Activated CD4-positive, alpha-beta T cell treated with anti-CD3 and anti-CD28 coated beads, Interleukin-2, amount 50 U/mL, for 4 hours (primary cell): ENCODE results near the gene HJV.
A peak's percentile ranks its signal among the peaks of the same experiment; 100 is the strongest.
"Not testable (repeated sequence)": the region's sequence is repeated elsewhere in the genome, so short reads cannot be mapped to it uniquely, and the experiment has no call there.

Experiments used
- DNase-seq, 2 experiments: peaks; one replicate each; pipeline ENCODE4 v3.0.0-alpha.2; 2020

Gene HJV, protein sequence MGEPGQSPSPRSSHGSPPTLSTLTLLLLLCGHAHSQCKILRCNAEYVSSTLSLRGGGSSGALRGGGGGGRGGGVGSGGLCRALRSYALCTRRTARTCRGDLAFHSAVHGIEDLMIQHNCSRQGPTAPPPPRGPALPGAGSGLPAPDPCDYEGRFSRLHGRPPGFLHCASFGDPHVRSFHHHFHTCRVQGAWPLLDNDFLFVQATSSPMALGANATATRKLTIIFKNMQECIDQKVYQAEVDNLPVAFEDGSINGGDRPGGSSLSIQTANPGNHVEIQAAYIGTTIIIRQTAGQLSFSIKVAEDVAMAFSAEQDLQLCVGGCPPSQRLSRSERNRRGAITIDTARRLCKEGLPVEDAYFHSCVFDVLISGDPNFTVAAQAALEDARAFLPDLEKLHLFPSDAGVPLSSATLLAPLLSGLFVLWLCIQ

DNA sequence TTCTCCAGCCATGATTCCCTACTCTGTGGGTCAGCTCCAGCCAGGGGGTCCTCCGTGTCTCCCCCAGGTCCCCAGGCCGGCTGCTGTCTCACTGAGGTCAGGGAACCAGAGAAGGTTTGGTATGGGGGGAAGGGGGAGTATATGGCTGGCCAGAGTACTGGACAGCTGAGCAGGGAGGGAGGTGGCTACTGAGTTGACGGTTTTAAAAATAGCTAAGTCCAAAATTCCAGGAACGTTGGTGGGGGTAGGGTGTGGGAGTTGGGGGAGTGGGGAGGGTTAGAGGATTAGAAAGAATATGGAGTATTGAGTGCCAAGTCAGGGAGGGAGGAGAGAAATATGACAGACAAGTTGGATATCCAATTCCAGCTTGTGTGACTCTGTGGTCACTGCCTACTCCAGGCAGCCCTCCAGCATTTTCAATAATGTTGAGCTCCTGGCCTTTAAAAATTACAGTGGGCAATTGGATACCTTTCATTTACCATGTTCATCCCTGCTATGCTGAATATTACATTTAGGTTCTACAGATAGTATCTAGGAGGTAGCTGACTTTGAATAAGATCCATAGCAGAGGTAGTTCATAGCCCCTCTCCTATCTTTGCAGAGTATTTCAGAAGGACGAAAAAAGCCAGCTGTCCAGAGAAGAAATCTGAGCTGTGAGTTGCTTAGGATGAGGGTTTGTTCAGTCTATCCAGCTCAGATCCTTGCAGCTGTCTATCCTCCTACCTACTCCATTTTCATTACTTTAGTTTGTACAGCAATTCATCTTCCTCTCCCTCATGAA is at the start of gene HJV:
TSS of gene HJV (minus strand) at position 114 of the 781 bp plus-strand sequence. CDS start 1,504 bp downstream, outside the sequence.
- DNase-seq = no peak

DNA sequence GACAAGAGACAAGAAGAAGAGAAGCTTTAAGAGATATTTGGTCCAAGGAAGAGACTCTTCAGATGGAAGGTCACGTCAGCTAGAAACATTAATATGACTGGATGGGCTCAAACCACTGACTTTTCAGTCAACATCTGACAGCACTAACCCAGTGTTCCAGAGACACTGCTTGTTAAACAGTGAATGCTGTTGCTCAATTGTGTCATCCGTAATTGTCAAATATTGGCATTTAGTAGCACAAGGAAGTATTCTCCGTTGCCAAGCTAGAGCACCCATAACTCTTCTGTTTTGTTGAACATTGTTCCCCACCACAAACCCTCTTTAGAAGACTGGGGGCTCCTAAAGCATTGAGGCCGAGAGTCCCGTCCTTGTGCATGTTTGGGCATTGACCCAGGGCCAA is 37.6 kb upstream of the HJV start:
- not testable (repeated sequence) for DNase-seq

DNA sequence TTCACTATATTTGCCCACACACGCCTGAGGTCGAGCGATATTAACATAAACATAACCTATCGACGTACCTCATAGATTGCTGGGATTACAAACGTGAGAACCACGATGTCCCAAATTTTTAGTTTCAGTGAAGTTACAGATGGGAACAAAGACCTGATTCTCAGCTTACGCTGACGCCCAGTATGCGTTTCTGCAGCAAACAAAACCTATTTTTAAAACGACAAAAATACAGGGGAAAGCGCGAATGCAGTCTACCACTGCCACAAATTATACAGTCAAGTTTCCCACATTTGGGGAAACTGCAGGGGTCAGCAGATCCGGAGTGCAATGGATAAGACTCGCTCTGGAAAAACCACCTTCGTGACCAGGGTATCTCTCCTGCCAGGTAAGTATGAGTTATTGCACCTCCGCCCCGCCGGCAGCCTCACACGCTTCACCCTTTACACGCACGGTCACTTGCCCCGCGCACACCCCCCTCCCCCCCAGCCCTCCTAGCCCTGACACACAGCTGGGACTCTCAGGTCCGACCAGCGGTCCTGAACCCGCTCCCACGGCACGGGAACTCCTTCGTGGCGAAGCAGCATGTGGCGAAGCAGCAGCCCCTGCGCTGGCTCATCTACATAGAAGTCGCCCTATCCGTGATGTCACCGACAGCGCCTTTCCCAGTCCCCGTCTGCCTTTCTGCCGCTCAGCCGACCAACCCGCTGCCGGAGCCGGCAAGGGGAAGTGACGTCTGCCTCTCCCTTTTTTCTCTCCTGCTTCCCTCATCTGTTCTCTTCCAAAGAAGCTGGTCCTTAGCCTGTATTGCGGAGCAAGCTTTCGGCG is 30.5 kb upstream of the HJV start:
- peak; percentile 71 to 72 for DNase-seq

DNA sequence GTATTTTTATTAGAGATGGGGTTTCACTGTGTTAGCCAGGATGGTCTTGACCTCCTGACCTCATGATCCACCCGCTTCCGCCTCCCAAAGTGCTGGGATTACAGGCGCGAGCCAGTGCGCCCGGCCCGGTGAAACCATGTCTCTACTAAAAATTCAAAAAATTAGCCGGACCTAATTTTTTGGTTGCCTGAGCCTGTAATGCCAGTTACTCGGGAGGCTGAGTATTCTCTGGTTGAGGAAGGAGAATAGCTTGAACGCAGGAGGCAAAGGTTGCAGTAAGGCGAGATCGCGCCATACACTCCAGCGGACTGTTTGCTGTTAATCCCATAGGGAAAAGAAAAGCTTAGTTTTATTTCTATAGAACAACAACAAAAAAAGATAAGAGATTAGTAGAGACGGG is 29.9 kb upstream of the HJV start:
- no peak for DNase-seq

DNA sequence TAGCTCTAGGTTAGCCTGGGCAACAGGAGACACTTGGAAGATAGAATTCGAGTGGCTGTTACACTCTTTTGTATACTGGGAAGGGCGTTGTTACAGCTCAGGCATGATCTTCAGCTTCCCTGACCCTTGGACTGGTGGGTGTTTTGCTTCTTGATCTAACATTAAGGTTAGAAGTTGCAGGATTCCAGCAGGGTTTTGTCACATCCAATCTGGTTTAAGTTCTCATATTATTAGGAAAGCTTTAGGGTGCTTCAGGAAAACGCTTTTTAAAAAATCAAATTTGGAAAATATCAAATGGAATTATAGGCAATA is 29.1 kb upstream of the HJV start:
- not testable (repeated sequence) for DNase-seq

DNA sequence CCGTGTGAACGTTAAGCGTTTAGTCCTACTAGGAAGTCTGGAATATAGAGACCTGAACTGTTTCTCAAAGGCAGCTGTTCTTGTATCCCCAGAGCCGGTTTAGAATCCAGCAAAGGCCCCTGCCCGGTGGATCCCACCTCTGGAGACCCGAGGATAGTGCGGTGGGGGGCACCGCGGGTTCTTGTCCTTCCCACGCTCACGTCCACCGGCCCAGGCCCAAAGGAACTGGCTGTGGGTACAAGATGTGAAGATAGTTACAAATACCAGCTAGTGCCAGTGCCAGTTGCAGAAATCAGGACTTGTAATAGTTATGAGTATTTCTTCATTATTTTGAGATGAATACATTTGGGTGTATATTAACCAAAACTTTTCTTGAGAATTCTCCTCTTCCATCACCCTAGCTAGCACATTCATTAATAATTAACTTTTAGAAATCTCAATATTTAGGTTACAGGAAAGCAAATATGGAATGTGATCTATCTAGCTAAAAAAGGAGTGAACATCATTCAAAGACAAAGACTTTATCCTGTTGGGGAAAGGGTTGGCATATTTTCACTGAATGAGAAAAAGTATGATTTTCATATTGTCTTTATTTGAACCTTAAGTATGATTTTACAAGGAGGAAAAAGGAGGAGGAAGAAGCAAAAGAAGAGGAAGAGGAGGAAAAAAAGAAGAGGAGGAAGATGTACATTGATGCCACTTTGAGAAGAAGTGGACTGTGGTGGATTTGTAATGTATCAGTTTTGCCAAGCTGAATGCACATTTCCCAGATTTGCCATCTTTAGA is 28.5 kb upstream of the HJV start:
- DNase-seq = not testable (repeated sequence)

DNA sequence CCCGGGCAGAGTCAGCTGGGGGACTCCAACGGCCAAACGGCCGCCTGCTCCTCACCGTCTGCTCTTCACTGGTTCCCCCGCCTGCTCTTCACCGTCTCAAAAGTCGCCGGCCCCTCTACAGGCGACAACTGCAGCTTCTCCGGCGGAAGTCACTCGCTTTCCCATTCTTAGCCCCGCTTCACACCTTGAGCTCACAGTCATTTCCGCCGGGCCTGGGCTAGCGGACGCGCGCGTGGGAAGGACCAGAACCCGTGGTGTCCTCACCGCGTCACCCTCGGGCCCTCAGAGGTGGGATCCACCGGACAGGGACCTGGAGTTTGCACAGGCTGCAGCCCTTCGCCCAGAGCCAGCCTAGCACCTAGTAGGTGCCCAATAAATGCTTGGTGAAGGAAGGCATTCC is 27.9 kb upstream of the HJV start:
- DNase-seq = no peak

DNA sequence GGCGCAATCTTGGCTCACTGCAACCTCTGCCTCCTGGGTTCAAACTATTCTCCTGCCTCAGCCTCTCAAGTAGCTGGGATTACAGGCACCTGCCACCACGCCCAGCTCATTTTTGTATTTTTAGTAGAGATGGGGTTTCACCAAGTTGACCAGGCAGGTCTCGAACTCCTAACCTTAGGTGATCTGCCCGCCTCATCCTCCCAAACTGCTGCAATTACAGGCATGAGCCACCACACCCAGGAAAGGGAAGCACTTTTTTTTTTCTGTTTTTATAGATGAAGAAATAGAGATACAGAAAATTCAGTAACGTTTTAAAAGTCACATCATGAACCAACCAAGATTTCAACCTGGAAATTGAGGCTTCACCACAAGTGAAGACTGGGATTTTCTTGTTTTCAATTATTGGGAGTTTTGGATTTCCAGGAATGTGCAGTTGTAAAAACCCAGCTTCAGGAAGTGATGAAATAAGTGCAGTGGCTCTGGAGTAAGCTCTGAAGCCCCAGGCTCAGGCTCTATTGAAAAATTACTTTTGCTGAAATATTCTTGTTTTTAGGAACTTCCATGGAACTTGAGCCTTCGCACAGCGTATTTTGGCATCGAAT is 27.1 kb upstream of the HJV start:
- not testable (repeated sequence) for DNase-seq

DNA sequence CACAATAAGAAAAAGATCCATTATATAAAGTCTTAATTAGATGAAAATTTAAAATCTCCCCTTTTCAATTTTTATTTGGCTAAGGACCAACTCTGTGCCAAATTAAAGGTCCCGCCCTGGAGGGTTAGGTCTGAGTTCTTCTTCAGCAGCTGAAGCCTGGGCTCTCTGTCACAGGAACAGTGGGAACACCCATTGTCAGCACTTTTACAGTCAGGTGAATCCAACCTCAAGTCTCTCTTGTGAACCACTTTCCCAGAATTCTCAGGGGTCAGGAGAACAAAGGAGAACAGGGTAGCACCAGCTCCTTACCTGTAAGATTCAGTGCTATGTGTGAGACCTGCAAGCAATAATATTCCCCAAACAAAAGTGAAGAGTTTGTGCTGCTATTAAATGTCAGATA is 25.1 kb upstream of the HJV start:
- no peak for DNase-seq

DNA sequence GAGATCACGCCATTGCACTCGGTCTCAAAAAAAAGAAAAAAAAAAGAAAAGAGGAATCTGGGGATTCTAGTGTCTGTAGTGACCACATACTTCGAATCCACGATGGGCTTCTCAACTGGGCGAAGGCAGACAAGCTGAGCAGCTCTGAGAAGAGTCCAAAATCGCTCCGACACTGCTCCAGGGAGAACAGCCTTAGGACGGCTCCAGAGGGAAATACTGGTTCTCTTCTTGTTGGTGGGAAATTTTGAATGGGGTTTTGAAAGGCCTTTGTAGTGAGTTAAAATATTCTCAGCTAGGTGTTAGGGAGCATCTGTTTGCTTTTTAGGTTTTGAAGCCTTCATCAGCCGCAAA is 18.3 kb upstream of the HJV start:
- no peak for DNase-seq

DNA sequence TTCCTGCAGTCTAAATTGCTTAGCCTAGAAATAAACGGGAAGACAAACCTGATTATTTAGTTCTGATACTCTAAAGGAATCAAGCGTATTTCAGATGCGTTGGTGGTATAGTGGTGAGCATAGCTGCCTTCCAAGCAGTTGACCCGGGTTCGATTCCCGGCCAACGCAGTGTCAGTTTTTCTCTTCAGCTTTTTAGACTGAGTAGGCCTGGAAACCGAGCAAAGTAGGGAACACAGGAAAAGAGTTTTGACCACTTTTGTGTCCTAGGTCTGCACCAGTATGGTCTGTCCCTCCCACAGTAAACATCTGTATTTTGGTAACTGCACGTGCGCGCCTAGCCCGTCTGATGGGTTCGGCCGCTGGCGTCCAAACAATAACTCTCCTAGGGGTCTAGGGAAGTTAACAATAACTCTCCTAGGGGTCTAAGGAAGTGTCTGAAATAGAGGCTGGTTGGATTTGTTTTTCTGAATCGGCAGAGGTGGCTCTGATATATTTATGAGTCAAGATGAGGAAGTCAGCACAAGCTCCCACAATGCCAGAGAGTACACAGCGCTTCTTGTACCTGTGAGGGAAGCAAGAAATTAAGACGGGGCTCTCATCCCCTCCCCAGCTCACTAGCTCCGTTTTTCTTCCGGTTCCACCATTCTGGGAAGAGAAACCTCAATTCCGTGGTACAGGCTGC is 15.6 kb upstream of the HJV start:
- DNase-seq = peak; percentile 72 to 75

DNA sequence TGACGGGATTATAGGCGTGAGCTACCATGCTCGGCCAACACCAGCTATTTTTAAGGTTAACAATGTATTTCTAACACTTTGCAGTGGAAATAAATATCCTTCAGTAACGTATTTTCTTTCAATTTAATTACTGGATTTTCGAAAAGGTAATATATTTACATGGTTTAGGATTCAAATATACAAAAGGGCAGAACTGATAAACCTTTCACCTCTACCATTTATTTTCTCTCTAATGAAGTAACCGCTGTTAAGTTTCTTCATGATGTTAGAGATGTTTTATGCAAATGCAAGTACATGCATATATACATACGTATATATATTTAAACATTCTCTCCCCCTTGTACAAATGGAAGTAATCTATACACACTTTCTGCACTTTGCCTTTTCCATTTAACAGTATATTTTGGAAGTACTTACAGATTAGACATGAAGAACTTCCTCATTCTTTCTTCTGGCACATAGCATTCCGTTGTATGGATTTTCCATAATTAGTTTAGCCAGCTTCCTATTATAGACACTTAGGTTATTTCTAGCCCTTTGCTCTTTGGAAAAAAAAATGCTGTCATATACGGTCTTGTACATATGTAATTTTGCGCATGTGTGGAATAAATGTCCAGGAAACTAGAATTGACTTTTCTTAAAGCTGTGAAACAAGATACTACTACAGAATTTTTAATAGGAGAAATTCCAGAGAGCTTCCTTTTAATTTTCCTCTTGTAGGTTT is 14.9 kb upstream of the HJV start:
- no peak for DNase-seq

DNA sequence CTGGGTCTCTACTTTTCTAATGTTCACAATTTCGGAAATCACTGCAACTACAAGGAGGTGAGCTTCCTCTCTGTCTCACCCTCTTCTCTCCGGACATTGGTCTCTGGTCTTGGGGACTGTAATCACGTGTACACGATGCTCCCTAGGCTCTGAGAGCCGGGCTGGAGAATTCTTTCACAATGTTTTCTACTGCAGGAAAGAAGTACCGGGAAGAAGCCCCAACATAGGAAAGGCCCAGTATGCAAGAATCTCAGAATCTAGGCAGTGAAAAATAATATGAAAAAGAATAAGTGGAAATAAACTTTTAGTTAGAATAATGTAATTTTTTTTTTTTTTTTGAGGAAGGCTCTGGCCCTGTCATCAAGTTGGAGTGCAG is 13.5 kb upstream of the HJV start:
- no peak for DNase-seq

DNA sequence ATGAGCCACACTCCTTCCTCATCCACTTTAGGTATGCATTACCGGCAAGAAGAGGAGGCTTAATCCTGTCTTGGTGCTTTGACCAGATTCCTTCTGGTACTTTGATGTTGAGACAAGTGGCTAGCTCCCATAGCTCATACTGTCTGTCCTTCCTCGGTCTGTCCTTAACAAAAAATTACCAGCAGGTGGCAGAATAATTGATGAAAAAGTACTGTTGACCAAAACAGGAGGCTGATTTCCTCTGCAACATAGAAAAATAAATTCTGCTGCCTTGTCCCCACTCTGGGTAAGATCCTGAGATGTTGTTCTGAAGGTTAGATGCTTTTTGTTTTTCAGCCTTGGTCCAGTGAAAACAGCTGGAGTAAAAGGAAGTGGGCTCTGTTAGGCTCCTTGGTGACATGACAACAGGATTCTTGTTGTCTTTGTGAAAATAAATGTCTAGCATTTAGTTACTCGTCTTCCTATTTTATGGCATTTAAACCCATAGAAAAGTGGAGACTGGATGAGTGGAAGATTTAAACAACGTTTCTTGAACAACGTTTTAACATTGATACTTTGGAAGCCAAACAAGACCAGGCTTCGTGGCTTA is 11.2 kb upstream of the HJV start:
- no peak for DNase-seq

DNA sequence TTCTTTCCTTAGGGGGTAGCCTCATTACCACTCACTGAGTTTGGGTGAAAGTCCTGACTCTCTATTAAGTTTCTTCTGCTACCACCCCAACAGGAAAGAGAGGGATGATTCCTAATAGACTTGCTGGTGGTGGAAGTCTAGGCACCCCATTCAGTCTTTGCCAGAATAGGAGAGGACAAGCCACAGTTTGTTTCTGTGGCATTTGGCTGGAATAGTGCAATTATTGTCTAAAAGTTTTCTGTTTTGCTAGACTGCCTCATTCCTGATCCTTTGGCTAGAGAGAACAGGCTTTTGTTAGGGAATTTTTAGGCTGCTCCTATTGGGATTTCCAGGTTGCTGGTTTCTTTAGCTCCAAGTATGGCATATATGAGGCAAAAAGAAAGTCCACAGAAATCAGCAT is 9.9 kb upstream of the HJV start:
- DNase-seq = no peak

DNA sequence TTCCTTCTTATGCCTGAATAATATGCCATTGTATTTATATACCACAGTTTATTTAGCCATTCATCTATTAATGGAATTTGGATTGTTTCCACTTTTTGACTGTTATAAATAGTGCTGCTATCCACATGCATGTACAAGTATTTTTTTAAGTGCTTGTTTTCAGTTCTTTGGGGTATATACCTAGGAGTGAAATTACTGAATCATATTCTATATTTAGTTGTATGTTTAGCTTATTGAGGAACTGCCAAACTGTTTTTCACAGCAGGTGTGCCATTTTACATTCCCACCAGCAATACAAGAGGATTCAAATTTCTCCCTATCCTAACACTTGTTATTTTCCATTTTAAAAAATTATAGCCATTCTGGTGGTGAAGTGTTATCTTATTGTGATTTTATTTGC is 7.6 kb upstream of the HJV start:
- DNase-seq = no peak

DNA sequence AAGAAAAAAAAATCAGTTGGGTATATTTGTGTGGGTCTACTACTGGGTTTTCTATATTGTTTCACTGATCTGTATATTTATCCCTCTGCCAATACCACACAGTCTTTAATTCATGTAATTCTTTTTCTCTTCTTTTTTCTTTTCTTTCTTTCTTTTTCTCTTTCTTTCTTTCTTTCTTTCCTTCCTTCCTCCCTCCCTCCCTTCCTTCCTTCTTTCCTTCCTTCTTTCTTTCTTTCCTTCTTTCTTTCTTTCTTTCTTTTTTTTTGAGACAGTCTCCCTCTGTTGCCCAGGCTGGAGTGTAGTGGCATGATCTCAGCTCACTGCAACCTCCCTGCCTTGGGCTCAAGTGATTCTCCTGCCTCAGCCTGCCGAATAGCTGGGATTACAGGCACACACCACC is 5.1 kb upstream of the HJV start:
- DNase-seq = not testable (repeated sequence)

DNA sequence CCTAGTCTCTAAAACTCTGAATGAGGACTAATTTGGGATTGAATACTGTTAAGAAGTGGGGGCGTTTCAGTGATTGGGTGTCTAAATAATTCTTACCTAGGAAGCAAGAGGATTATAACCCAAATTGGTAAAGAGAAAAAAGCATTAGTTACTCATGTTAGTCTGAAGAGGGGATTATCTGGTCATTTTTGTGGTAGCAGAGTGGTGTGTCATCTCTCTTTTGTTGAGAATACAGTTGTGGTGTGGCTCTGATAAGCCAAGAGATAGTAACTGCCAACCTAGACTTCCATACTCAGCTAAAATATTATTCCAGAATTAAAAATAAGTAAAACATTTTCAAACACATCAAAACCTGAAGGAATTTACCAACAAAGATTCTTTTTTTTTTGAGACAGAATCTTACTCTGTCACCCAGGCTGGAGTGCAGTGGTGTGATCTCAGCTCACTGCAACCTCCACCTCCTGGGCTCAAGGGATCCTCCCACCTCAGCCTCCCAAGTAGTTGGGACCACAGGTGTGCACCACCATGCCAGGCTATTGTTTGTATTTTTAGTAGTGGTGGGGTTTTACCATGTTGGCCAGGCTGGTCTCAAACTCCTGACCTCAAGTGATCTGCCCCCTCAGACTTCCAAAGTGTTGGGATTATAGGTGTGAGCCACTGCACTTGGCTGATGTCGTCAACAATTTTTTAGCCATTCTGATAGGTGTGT is 4.4 kb upstream of the HJV start:
- DNase-seq = not testable (repeated sequence)

DNA sequence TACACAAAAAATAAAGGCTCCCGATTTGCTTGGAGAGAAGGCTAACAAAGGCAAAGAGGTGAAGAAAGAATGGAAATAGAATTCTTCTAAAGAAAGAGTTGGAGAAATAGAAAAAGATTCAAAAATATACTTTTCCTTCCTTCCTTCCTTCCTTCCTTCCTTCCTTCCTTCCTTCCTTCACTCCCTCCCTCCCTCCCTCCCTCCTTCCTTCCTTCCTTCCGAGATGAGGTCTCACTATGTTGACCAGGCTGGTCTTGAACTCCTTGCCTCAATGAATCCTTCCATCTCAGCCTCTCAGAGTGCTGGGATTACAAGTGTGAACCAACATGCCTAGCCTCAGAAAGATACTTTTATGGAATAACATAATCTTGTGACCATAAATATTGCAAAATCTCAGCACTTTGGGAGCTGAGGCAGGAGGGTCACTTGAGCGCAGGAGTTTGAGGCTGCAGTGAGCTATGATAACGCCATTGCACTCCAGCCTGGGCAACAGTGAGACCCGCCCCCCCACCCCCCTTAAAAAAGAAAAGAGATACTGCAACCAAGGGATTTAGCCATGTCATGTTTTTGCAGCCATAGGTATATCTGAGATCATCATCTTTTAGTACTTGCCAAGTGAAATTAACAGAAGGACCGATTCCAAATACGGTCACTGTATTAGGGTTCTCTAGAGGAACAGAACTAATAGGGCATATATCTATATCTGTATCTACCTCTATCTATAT is 1.0 kb upstream of the HJV start:
- DNase-seq = no peak
